ENCODE results near the gene SLC8A3. TPM values are rescaled to one million over a fixed set of nuclear protein-coding genes. Genes with fewer than 3 reads are reported as not detected.

Gene SLC8A3
- total RNA-seq, 1 experiment from 2014 or later = 12.8 TPM

GRCh38 chr14:70177081-70177800, 11.5 kb downstream of the SLC8A3 start:
- no peak for DNase-seq (ENCODE audit: low read depth)

- DNase-seq (ENCODE audit: low read depth) = no peak
Measured at GRCh38 chr14:70173569-70173968, 15.2 kb downstream of the SLC8A3 start.

DNA sequence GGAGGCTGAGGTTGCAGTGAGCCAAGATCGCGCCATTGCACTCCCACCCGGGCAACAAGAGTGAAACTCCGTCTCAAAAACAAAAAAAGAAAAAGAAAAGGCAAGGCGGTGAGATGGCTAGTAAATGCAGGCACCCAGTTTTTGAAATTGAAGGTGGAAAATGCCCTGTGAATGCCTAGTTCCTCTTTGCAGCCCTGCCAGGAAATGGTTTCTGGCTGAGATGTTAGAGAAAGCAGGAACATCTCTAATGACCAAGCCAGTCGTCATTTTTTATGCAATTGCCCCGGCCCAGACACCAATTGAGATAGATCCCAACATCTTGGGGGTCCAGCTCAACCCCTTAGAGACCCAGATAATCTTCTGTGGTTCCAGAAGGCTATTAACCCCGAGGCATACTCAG, 17.0 kb downstream of the SLC8A3 start:
- DNase-seq (ENCODE audit: low read depth) = no peak

GRCh38 chr14:70170976-70171375, 17.8 kb downstream of the SLC8A3 start:
- no peak for DNase-seq (ENCODE audit: low read depth)

DNA sequence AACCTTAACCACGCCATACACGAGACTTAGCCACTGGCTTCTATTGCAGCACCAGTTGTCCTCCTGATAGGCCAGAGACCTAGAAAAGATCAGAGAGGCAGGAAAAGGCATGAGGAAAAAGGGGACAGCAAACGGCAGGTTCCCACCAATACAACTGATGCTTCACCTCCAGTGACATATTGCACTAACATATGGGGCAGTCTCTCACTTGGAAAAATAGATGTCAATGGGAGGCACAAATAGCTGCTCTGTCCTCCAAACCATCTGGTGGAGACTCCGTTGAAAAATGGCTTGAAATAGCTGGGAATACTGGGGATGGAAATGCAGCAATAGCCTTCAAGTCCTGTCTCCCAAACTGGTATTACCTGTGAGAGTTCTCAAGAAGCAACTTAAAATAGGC, 20.3 kb downstream of the SLC8A3 start:
- DNase-seq (ENCODE audit: low read depth) = no peak

- no peak for DNase-seq (ENCODE audit: low read depth)
Measured at GRCh38 chr14:70166530-70167203, 22.1 kb downstream of the SLC8A3 start.

- no peak for DNase-seq (ENCODE audit: low read depth)
Measured at GRCh38 chr14:70162358-70162757, 26.4 kb downstream of the SLC8A3 start.

- peak; percentile 9 for DNase-seq (ENCODE audit: low read depth)
Measured at GRCh38 chr14:70156592-70156991, 32.2 kb downstream of the SLC8A3 start.

GRCh38 chr14:70152704-70153103, 36.0 kb downstream of the SLC8A3 start:
- DNase-seq (ENCODE audit: low read depth) = no peak

- DNase-seq (ENCODE audit: low read depth) = no peak
Measured at GRCh38 chr14:70152081-70152480, 36.7 kb downstream of the SLC8A3 start.

- no peak for DNase-seq (ENCODE audit: low read depth)
Measured at GRCh38 chr14:70149596-70150165, 39.1 kb downstream of the SLC8A3 start.

GRCh38 chr14:70148911-70149595, 39.7 kb downstream of the SLC8A3 start:
- DNase-seq (ENCODE audit: low read depth) = no peak

GRCh38 chr14:70148351-70148750, 40.4 kb downstream of the SLC8A3 start:
- DNase-seq (ENCODE audit: low read depth) = no peak

DNA sequence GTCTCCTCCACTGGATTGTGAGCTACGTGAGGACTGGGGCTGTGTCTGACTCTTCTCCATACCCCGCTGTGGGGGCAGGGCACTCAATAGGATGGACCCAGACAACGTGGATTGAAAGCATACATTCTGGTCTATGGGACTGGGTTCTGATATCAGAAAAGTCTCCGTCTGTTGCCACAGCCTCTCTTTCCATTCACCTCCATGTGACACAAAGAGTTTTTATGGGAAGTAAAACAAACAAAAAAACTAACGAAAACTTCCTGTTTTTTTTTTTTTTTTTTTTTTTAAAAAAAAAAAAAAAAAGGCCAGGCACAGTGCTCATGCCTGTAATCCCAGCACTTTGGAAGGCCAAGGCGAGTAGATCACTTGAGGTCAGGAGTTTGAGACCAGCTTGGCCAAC, 44.7 kb downstream of the SLC8A3 start:
- no peak for DNase-seq (ENCODE audit: low read depth)

GRCh38 chr14:70143306-70143705, 45.4 kb downstream of the SLC8A3 start:
- no peak for DNase-seq (ENCODE audit: low read depth)

DNA sequence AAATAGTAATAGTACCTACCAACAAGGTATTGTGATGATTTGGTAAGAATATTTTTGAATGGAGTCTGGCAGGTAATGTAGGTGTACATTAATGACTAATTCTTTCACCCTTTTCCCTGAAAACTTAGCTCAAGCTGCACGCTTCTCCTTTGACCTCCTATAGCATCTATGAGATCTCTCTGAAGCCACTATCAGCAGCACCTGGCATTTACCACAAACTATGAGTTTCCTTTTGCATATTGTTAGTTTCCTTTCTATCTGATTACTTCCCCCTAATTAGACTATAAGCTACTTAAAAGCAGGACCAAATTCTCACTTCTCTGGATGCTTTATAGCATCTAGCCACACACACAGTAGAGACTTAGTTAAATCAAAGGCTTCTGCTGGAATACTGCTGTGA, 48.1 kb downstream of the SLC8A3 start:
- no peak for DNase-seq (ENCODE audit: low read depth)

- no peak for DNase-seq (ENCODE audit: low read depth)
Measured at GRCh38 chr14:70139384-70139783, 49.4 kb downstream of the SLC8A3 start.

DNA sequence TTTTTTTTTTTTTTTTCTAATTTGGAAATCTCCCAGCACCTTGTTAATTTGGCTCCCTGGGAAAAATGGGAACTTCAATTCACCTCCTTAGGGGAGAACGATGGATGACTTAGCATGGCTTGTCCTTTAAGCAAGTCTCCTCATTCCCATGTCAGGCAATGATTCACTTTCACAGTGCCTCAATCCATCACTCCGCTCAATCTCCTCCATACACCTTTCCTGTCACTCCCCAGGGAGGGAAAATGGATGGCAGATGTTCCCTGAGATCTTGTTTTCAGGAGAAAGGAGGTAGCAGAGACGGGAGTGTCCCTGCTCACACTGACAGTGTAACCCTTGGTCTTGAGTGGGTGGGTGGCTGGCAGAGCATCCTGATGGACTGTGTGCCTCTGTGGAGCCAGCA, 51.0 kb downstream of the SLC8A3 start:
- DNase-seq (ENCODE audit: low read depth) = no peak

- DNase-seq (ENCODE audit: low read depth) = no peak
Measured at GRCh38 chr14:70133461-70133860, 55.3 kb downstream of the SLC8A3 start.

- DNase-seq (ENCODE audit: low read depth) = no peak
Measured at GRCh38 chr14:70130482-70130881, 58.3 kb downstream of the SLC8A3 start.

DNA sequence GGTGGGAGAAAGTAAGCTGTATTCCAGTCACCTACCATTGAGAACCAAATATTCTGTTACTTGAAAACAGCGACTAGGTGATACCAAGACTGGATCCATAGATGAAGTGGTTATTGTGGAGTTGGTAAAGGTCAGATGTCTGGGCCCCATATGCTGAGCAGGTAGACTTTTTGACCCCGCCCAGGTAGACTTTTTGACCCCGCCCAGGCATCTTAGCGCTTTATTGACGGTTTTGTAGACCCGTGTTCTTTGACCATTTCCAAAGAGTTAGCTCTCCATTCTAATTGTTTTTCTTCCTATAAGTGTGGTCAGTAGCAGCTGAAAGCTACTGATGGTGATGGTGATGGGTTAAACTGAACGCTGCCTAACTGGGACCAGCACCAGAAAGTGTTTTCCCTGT, 61.6 kb downstream of the SLC8A3 start:
- DNase-seq (ENCODE audit: low read depth) = no peak

GRCh38 chr14:70123796-70124195, 65.0 kb downstream of the SLC8A3 start:
- DNase-seq (ENCODE audit: low read depth) = no peak
